OCI-LY7 (cell line): ENCODE data around the gene CDHR2. TPM values are rescaled to one million over a fixed set of nuclear protein-coding genes. Genes with fewer than 3 reads are reported as not detected.

Experiments used
- BruUV-seq: library from RNA; stranded (reverse); fragments of 400-500 nt; replicated peaks from 2 replicates; lab custom pipeline; 2021; lab: Mats Ljungman, UMichigan
- CTCF ChIA-PET: fragments of 300-600 bp; sonication (Branson Sonifier 250); formaldehyde crosslinking; loops from one replicate; lab custom pipeline; 2022; ENCODE audit warnings: antibody characterized with exemption; ENCODE audit not compliant: unreplicated experiment; lab: Charles Lee
- POLR2A ChIA-PET: fragments of 300-600 bp; sonication (Branson Sonifier 250); formaldehyde crosslinking; loops from one replicate; lab custom pipeline; 2022; ENCODE audit warnings: antibody characterized with exemption; lab: Charles Lee
- DNase-seq: peaks from one replicate; pipeline ENCODE4 v3.0.0-alpha.2; 2015; ENCODE audit warnings: low spot score
- H2AFZ ChIP-seq: fragments of 200-600 bp; sonication (generic), shearing (Covaris generic); 2 replicates; pipeline ENCODE4 v1.6.1; 2014; ENCODE audit warnings: mild to moderate bottlenecking, antibody characterized with exemption, low read length, moderate library complexity
- H3K27ac ChIP-seq: fragments of 200-600 bp; sonication (generic); 2 replicates; pipeline ENCODE4 v1.5.1; 2014; ENCODE audit warnings: mixed run types, low read depth, mild to moderate bottlenecking, moderate library complexity, low read length, inconsistent platforms; ENCODE audit not compliant: poor library complexity, severe bottlenecking
- H3K36me3 ChIP-seq: fragments of 200-600 bp; sonication (generic); 2 replicates; pipeline ENCODE4 v1.6.1; 2014; ENCODE audit warnings: mild to moderate bottlenecking, antibody characterized with exemption, low read length, moderate library complexity, mixed read lengths; ENCODE audit not compliant: insufficient read depth
- H3K4me1 ChIP-seq: fragments of 200-600 bp; sonication (generic); 2 replicates; pipeline ENCODE4 v1.5.1; 2014; ENCODE audit warnings: mild to moderate bottlenecking, low read length; ENCODE audit not compliant: insufficient read depth, poor library complexity, severe bottlenecking
- H3K4me2 ChIP-seq: fragments of 200-600 bp; sonication (generic); 2 replicates; pipeline ENCODE4 v1.6.1; 2014; ENCODE audit warnings: mild to moderate bottlenecking, low read length
- H3K4me3 ChIP-seq: fragments of 200-600 bp; sonication (generic); 2 replicates; pipeline ENCODE4 v1.5.1; 2014; ENCODE audit warnings: mild to moderate bottlenecking, low read depth, low read length; ENCODE audit not compliant: poor library complexity, severe bottlenecking
- H3K79me2 ChIP-seq: fragments of 200-600 bp; sonication (generic); 2 replicates; pipeline ENCODE4 v1.6.1; 2016; ENCODE audit warnings: low read depth, mild to moderate bottlenecking, low read length, moderate library complexity, mixed read lengths; ENCODE audit not compliant: insufficient read depth
- H3K9me2 ChIP-seq: fragments of 200-600 bp; sonication (generic); 2 replicates; pipeline ENCODE4 v1.6.1; 2016; ENCODE audit warnings: mild to moderate bottlenecking, low read length, mixed read lengths; ENCODE audit not compliant: insufficient read depth
- H3K9me3 ChIP-seq: fragments of 200-600 bp; sonication (generic); 2 replicates; pipeline ENCODE4 v1.6.1; 2014; ENCODE audit warnings: mild to moderate bottlenecking, mixed run types, low read length, mixed read lengths
- H4K20me1 ChIP-seq: fragments of 200-600 bp; sonication (generic); 2 replicates; pipeline ENCODE4 v1.6.1; 2014; ENCODE audit warnings: mild to moderate bottlenecking, antibody characterized with exemption, low read length, moderate library complexity, mixed read lengths; ENCODE audit not compliant: insufficient read depth
- CTCF ChIP-seq: fragments of 200-600 bp; sonication (generic); conservative IDR thresholded peaks from 2 replicates; pipeline ENCODE4 v1.5.1; 2014; ENCODE audit warnings: mild to moderate bottlenecking, antibody characterized with exemption, low read length, moderate library complexity, mixed read lengths
- EZH2phosphoT487 ChIP-seq: fragments of 200-600 bp; sonication (generic); IDR thresholded peaks from 2 replicates; pipeline ENCODE4 v1.6.1; 2018; ENCODE audit warnings: low read depth, borderline replicate concordance, mild to moderate bottlenecking, mixed run types, antibody characterized with exemption, low read length, moderate library complexity, mixed read lengths
- intact Hi-C: fragments of 100-400 bp; cut with micrococcal nuclease; formaldehyde crosslinking; loops from one replicate; pipeline ENCODE4 v1.10.0; 2022; ENCODE audit not compliant: unreplicated experiment
- total RNA-seq, 2 experiments: library from RNA; depleted of rRNA in 1 of 2; stranded (reverse); fragments of >200 nt in 1 of 2; shearing (Covaris generic) in 1 of 2; gene quantifications; 2 replicates each; pipeline ENCODE4 v1.2.3, GENCODE V29; 2014 to 2022

The CDHR2 gene
- total RNA-seq, 2 experiments from 2014 or later = 0.25 to 3.8 TPM

- intact Hi-C loops = no loop called here
- H3K36me3 ChIP-seq = no peaks in the 10 kb centered on the region
- no peaks in the 10 kb centered on the region for H3K79me2 ChIP-seq
- H3K9me2 ChIP-seq = no peaks in the 10 kb centered on the region
- TF ChIP-seq CTCF (no peak), EZH2phosphoT487 (no peak)
- ChIA-PET CTCF (interaction anchor here (0.5 kb wide), 1 partner anchor 8 kb away, joined by 6 read pairs; no protein-coding TSS in a partner anchor), POLR2A (interaction anchor here (0.6 to 0.8 kb wide), 2 partner anchors 9 to 215 kb away, joined by 3 to 4 read pairs; no protein-coding TSS in a partner anchor)
- H2AFZ ChIP-seq = no peak overlapping the region
- H4K20me1 ChIP-seq = no peaks in the 10 kb centered on the region
- no TSS peak for BruUV-seq
- DNase-seq = no peak
- H3K27ac ChIP-seq = no peak overlapping the region
- no peaks in the 10 kb centered on the region for H3K9me3 ChIP-seq
- H3K4me2 ChIP-seq = no peak overlapping the region
- H3K4me3 ChIP-seq = no peak overlapping the region
- peaks cover 12% of the 10 kb centered on the region for H3K4me1 ChIP-seq
Observed at GRCh38 chr5:176624142-176624541, 75.0 kb downstream of the CDHR2 start.

- DNase-seq = no peak
- Histone ChIP-seq H3K9me2 (no peaks in the 10 kb centered on the region), H2AFZ (no peak overlapping the region), H3K4me3 (no peak overlapping the region), H3K79me2 (no peaks in the 10 kb centered on the region), H3K9me3 (no peaks in the 10 kb centered on the region), H3K36me3 (no peaks in the 10 kb centered on the region), H3K27ac (no peak overlapping the region), H3K4me1 (peaks cover 20% of the 10 kb centered on the region), H4K20me1 (no peaks in the 10 kb centered on the region), H3K4me2 (no peak overlapping the region)
- TF ChIP-seq EZH2phosphoT487 = no peak
- TF ChIP-seq CTCF = no peak
- ChIA-PET CTCF (no interaction called here), POLR2A (no interaction called here)
- no TSS peak for BruUV-seq
- intact Hi-C loops = no loop called here
Observed at GRCh38 chr5:176624938-176625337, 75.8 kb downstream of the CDHR2 start.

DNA sequence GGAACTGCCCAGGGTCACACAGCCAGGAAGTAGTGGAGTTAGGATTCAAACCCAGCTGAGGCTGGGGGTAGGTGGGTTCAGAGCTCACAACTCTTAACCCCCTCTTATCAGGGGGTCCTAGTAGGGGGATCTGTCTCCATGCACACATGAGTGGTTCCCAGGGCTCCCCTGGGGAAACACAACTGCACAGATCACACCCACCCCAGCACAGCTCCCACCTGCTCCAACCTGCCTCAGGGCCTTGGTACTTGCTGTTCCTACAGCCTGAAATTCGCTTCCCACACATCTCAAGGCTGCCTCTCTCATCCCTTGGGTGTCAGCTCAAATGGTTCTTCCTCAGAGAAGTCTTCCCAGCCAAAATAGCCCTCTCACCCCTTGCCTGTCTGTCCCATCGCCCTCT, 76.4 kb downstream of the CDHR2 start:
- BruUV-seq = no TSS peak
- no peaks in the 10 kb centered on the region for H3K9me3 ChIP-seq
- H3K4me3 ChIP-seq = no peak overlapping the region
- peaks cover 23% of the 10 kb centered on the region for H3K4me1 ChIP-seq
- no peaks in the 10 kb centered on the region for H3K9me2 ChIP-seq
- no peak overlapping the region for H3K27ac ChIP-seq
- intact Hi-C loops = no loop called here
- H3K79me2 ChIP-seq = no peaks in the 10 kb centered on the region
- ChIA-PET CTCF (no interaction called here), POLR2A (no interaction called here)
- no peak for TF ChIP-seq CTCF
- no peak for TF ChIP-seq EZH2phosphoT487
- H3K4me2 ChIP-seq = no peak overlapping the region
- no peaks in the 10 kb centered on the region for H4K20me1 ChIP-seq
- no peak overlapping the region for H2AFZ ChIP-seq
- no peak for DNase-seq
- no peaks in the 10 kb centered on the region for H3K36me3 ChIP-seq
